Keratinocyte (primary cell): ENCODE measurements around the gene CUL4B. TPM values are rescaled to one million over a fixed set of nuclear protein-coding genes. Genes with fewer than 3 reads are reported as not detected.

Experiments used
- DNase-seq: peaks from one replicate; pipeline ENCODE4 v3.0.0-alpha.2; 2011; ENCODE audit warnings: low read depth, missing footprints, low spot score
- FAIRE-seq: peaks from 2 replicates; lab custom pipeline; 2011; peaks lifted over from hg19 to GRCh38; lab: Jason Lieb, UNC
- H2AFZ ChIP-seq: 2 replicates; pipeline ENCODE4 v1.6.0; 2012; ENCODE audit warnings: low read length, control low read depth, inconsistent platforms; ENCODE audit not compliant: control insufficient read depth
- H3K27ac ChIP-seq: 2 replicates; pipeline ENCODE4 v1.5.1; 2011; ENCODE audit warnings: low read length; ENCODE audit not compliant: control insufficient read depth, insufficient read depth
- H3K27me3 ChIP-seq: 3 replicates; pipeline ENCODE4 v1.6.0; 2011; ENCODE audit warnings: low read length; ENCODE audit not compliant: control insufficient read depth, insufficient read depth; ENCODE audit errors: extremely low read depth
- H3K36me3 ChIP-seq, 2 experiments: 2 replicates in 1 of 2; 3 replicates in 1 of 2; pipeline ENCODE4 v1.5.1; 2011; ENCODE audit warnings: low read length in 2 of 2, mild to moderate bottlenecking in 1 of 2; ENCODE audit not compliant: control insufficient read depth in 2 of 2, insufficient read depth in 2 of 2; ENCODE audit errors: extremely low read depth in 1 of 2
- H3K4me1 ChIP-seq: 3 replicates; pipeline ENCODE4 v1.5.1; 2011; ENCODE audit warnings: low read length; ENCODE audit not compliant: control insufficient read depth, insufficient read depth; ENCODE audit errors: extremely low read depth
- H3K4me2 ChIP-seq: 3 replicates; pipeline ENCODE4 v1.6.0; 2011; ENCODE audit warnings: low read depth, low read length; ENCODE audit not compliant: control insufficient read depth, insufficient read depth; ENCODE audit errors: extremely low read depth
- H3K4me3 ChIP-seq, 3 experiments: fragments of 200-600 bp in 1 of 3; sonication (generic) in 1 of 3; 2 replicates in 2 of 3; 3 replicates in 1 of 3; pipeline ENCODE4 v1.5.1; 2011 to 2016; ENCODE audit warnings: low read length in 3 of 3, mild to moderate bottlenecking in 3 of 3, control low read depth in 2 of 3, inconsistent platforms in 1 of 3, low read depth in 1 of 3, mixed read lengths in 1 of 3, mixed run types in 1 of 3, moderate library complexity in 1 of 3; ENCODE audit not compliant: control insufficient read depth in 2 of 3, insufficient read depth in 2 of 3; ENCODE audit errors: extremely low read depth in 1 of 3
- H3K79me2 ChIP-seq: 2 replicates; pipeline ENCODE4 v1.6.0; 2012; ENCODE audit warnings: low read length; ENCODE audit not compliant: control insufficient read depth, insufficient read depth
- H3K9ac ChIP-seq: 3 replicates; pipeline ENCODE4 v1.6.0; 2011; ENCODE audit warnings: low read length; ENCODE audit not compliant: control insufficient read depth, insufficient read depth; ENCODE audit errors: extremely low read depth
- H3K9me1 ChIP-seq: 3 replicates; pipeline ENCODE4 v1.6.0; 2011; ENCODE audit warnings: low read length; ENCODE audit not compliant: control insufficient read depth, insufficient read depth; ENCODE audit errors: extremely low read depth
- H3K9me3 ChIP-seq: 2 replicates; pipeline ENCODE4 v1.5.1; 2012; ENCODE audit warnings: low read depth, low read length; ENCODE audit not compliant: control insufficient read depth
- H4K20me1 ChIP-seq: 3 replicates; pipeline ENCODE4 v1.6.0; 2011; ENCODE audit warnings: low read length; ENCODE audit not compliant: control insufficient read depth, insufficient read depth; ENCODE audit errors: extremely low read depth
- CTCF ChIP-seq, 3 experiments: IDR thresholded peaks in 1 of 3; conservative IDR thresholded peaks in 1 of 3; optimal IDR thresholded peaks in 1 of 3; 2 replicates in 2 of 3; 3 replicates in 1 of 3; pipeline versions ENCODE3 to v1.5.1; 2011; ENCODE audit warnings: low read length in 3 of 3, mild to moderate bottlenecking in 3 of 3, moderate library complexity in 2 of 3, control low read depth in 1 of 3, inconsistent platforms in 1 of 3; ENCODE audit not compliant: insufficient read depth in 2 of 3; ENCODE audit errors: extremely low read depth in 1 of 3
- EZH2 ChIP-seq: IDR thresholded peaks from one replicate; pipeline ENCODE4 v1.6.1; 2012; ENCODE audit warnings: inconsistent platforms, mild to moderate bottlenecking, low read length, moderate library complexity
- dilution Hi-C: fragments of 300-500 bp; cut with MboI; formaldehyde crosslinking; loops from one replicate; pipeline ENCODE4 v1.7.0; 2020; ENCODE audit warnings: low sequenced_read_pairs; ENCODE audit not compliant: extremely low pct_ligation_motif_present
- polyA plus RNA-seq, 5 experiments: library from polyadenylated mRNA; depleted of rRNA in 3 of 5; stranded (reverse) in 3 of 5; stranded (forward) in 1 of 5; unstranded in 1 of 5; fragments of >200 nt; gene quantifications; 1 replicate in 1 of 5; 2 replicates in 3 of 5; 3 replicates in 1 of 5; pipeline versions ENCODE4 v1.2.1 to v1.2.3, GENCODE V29; 2011 to 2012; ENCODE audit warnings: missing spikeins in 2 of 5, low read depth in 1 of 5, low replicate concordance in 1 of 5

CUL4B gene
- polyA plus RNA-seq, 1 donor (not counting 4 experiments of a cell fraction or from before 2014, with no cell fraction given), result 23.3 TPM

GRCh38 chrX:120534413-120535205 is 26.2 kb downstream of the CUL4B start:
- no peaks in the 10 kb centered on the region for H3K9me1 ChIP-seq
- no peak overlapping the region for H3K27ac ChIP-seq
- H4K20me1 ChIP-seq, result no peaks in the 10 kb centered on the region
- H3K36me3 ChIP-seq, result peaks cover 0 to 3% of the 10 kb centered on the region in 2 experiments
- DNase-seq (no peak), FAIRE-seq (no peak)
- H3K9me3 ChIP-seq, result no peaks in the 10 kb centered on the region
- no peaks in the 10 kb centered on the region for H3K27me3 ChIP-seq
- no peaks in the 10 kb centered on the region for H3K79me2 ChIP-seq
- TF ChIP-seq CTCF (optimal IDR thresholded peaks at IDR 0.05 in 1 of 3, IDR thresholded peaks at IDR 0.05 in 1 of 3, conservative IDR thresholded peaks at IDR 0.05 in 1 of 3; ENCODE audit: extremely low read depth in 1 of 3, insufficient read depth in 2 of 3, low read length in 3 of 3) (no peak), EZH2 (no peak)
- dilution Hi-C loops, result no loop called here
- no peak overlapping the region for H3K4me2 ChIP-seq
- no peak overlapping the region for H3K9ac ChIP-seq
- no peak overlapping the region for H3K4me3 ChIP-seq
- no peaks in the 10 kb centered on the region for H3K4me1 ChIP-seq
- H2AFZ ChIP-seq, result no peak overlapping the region

DNA sequence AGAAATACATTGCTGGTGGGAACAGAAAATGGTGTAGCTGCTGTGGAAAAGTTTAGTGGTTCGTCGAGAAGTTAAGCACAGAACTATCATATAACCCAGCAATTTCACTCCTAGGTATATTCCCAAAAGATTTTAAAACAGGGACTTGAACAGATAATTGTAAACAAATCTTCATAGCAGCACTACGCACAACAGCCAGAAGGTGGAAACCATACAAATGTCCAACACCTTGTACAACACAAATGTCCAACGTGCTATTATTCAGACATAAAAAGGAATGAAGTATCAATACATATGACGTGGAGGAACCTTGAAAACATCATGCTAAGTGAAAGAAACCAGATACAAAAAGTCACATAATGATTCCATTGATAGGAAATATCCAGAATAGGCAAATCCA is 37.9 kb downstream of the CUL4B start:
- no peak for FAIRE-seq

More for the DNA sequence above, 37.9 kb downstream of the CUL4B start:
- no peak overlapping the region for H3K4me2 ChIP-seq
- dilution Hi-C loops, result no loop called here
- no peaks in the 10 kb centered on the region for H3K4me1 ChIP-seq
- H2AFZ ChIP-seq, result no peak overlapping the region
- no peaks in the 10 kb centered on the region for H3K27me3 ChIP-seq
- no peak overlapping the region for H3K27ac ChIP-seq
- H3K9me3 ChIP-seq, result no peaks in the 10 kb centered on the region
- H4K20me1 ChIP-seq, result no peaks in the 10 kb centered on the region
- H3K9ac ChIP-seq, result no peak overlapping the region
- no peaks in the 10 kb centered on the region for H3K9me1 ChIP-seq
- H3K4me3 ChIP-seq, result no peak overlapping the region
- no peak for DNase-seq
- no peaks in the 10 kb centered on the region for H3K79me2 ChIP-seq
- no peaks in the 10 kb centered on the region for H3K36me3 ChIP-seq
- no peak for TF ChIP-seq CTCF (optimal IDR thresholded peaks at IDR 0.05 in 1 of 3, IDR thresholded peaks at IDR 0.05 in 1 of 3, conservative IDR thresholded peaks at IDR 0.05 in 1 of 3; ENCODE audit: extremely low read depth in 1 of 3, insufficient read depth in 2 of 3, low read length in 3 of 3)
- no peak for TF ChIP-seq EZH2
